ENCODE data around the gene OR2T6.
"Not testable (repeated sequence)": the region's sequence is repeated elsewhere in the genome, so short reads cannot be mapped to it uniquely, and the experiment has no call there.

The OR2T6 gene

GRCh38 chr1:248433811-248434415 is 58.4 kb downstream of the OR2T6 start:
- DNase-seq, result not testable (repeated sequence)

- not testable (repeated sequence) for DNase-seq
These were observed 59.4 kb downstream of the OR2T6 start for GRCh38 chr1:248434913-248435312.

GRCh38 chr1:248436303-248436702 is 60.8 kb downstream of the OR2T6 start:
- not testable (repeated sequence) for DNase-seq

- not testable (repeated sequence) for DNase-seq
These were observed 63.1 kb downstream of the OR2T6 start for GRCh38 chr1:248438668-248439067.

- not testable (repeated sequence) for DNase-seq
These were observed 63.7 kb downstream of the OR2T6 start for GRCh38 chr1:248439283-248439682.
